Esophagus muscularis mucosa (tissue), 3 donors: ENCODE results near the gene HOXB1.

Source experiments
- POLR2A ChIP-seq: fragments of 450-650 bp; IDR thresholded peaks from one replicate; pipeline ENCODE4 v1.6.1; 2017; ENCODE audit warnings: antibody characterized with exemption, moderate library complexity, mild to moderate bottlenecking, low read depth
- TF ChIP-seq, protein P1 (sequence below), 3 experiments: fragments of 200-600 bp in 2 of 3; fragments of 450-650 bp in 1 of 3; sonication (generic) in 2 of 3; IDR thresholded peaks; one replicate each; pipeline ENCODE4 v1.5.1; 2017 to 2019; ENCODE audit warnings: antibody characterized with exemption in 3 of 3, mild to moderate bottlenecking in 2 of 3, moderate library complexity in 1 of 3

GRCh38 chr17:48517478-48517877, 13.3 kb downstream of the HOXB1 start:
- TF ChIP-seq, protein P1, sequence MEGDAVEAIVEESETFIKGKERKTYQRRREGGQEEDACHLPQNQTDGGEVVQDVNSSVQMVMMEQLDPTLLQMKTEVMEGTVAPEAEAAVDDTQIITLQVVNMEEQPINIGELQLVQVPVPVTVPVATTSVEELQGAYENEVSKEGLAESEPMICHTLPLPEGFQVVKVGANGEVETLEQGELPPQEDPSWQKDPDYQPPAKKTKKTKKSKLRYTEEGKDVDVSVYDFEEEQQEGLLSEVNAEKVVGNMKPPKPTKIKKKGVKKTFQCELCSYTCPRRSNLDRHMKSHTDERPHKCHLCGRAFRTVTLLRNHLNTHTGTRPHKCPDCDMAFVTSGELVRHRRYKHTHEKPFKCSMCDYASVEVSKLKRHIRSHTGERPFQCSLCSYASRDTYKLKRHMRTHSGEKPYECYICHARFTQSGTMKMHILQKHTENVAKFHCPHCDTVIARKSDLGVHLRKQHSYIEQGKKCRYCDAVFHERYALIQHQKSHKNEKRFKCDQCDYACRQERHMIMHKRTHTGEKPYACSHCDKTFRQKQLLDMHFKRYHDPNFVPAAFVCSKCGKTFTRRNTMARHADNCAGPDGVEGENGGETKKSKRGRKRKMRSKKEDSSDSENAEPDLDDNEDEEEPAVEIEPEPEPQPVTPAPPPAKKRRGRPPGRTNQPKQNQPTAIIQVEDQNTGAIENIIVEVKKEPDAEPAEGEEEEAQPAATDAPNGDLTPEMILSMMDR (IDR thresholded peaks at IDR 0.05): no peak
- TF ChIP-seq POLR2A: no peak
